Umbilical cord (tissue), 2 donors: ENCODE results near the gene SMIM30. TPM values are rescaled to one million over a fixed set of nuclear protein-coding genes. Genes with fewer than 3 reads are reported as not detected.

Experiments used
- DNase-seq: peaks from one replicate; pipeline ENCODE4 v3.0.0-alpha.2; 2015; ENCODE audit warnings: low spot score
- total RNA-seq: library from RNA; depleted of rRNA; stranded (reverse); fragments of >200 nt; gene quantifications from one replicate; pipeline ENCODE4 v1.2.3, GENCODE V29; 2014; ENCODE audit warnings: low replicate concordance; ENCODE audit not compliant: insufficient read depth

SMIM30 gene
- total RNA-seq, 1 donor from 2014 or later: 40.4 TPM

DNA sequence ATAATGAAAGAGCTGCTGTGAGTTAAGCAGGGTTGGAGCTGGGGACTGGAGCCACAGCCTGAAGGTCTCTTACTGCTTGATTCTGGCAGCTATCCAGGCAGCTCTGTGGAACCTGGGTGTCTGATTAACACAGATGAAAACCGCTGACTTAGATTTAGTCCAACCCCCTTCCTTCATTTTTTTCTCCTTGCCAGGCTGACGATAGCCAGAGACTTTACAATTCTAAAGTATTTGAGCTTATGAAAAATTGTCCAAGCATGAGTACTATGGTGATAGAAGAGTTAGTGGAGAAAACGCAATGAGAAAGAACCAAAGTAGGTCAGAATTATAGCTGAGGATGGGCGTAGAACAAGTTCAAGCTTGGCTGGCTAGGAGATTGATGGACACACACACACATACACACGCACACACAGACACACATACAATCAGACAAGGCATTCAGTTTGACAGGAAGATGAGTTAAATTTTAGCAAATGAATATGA, 18.2 kb downstream of the SMIM30 start:
- peak; percentile 97 for DNase-seq

- DNase-seq: peak; percentile 69
Measured at GRCh38 chr7:113099284-113099919, 19.0 kb downstream of the SMIM30 start.

- no peak for DNase-seq
Measured at GRCh38 chr7:113094517-113095249, 23.7 kb downstream of the SMIM30 start.

- DNase-seq: no peak
Measured at GRCh38 chr7:113093561-113093960, 24.8 kb downstream of the SMIM30 start.

DNA sequence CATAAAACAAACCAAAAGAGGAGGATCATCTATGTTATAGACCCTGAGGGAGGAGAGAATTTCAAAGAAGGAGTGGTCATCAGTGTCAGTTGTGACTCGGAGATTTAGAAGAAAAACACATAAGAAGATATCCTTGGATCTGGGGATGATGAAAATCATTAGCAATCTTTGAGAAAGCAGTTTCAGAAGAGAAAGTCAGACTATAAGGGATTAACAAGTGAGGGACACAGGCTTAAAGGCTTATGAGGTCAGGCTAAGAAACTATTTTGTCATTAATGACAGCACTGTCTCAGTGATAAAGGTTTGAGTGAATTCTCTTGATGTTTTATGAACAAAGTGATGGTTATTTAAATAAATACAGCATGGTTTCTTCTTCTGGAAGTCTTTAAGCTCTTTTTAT, 25.6 kb downstream of the SMIM30 start:
- no peak for DNase-seq

DNA sequence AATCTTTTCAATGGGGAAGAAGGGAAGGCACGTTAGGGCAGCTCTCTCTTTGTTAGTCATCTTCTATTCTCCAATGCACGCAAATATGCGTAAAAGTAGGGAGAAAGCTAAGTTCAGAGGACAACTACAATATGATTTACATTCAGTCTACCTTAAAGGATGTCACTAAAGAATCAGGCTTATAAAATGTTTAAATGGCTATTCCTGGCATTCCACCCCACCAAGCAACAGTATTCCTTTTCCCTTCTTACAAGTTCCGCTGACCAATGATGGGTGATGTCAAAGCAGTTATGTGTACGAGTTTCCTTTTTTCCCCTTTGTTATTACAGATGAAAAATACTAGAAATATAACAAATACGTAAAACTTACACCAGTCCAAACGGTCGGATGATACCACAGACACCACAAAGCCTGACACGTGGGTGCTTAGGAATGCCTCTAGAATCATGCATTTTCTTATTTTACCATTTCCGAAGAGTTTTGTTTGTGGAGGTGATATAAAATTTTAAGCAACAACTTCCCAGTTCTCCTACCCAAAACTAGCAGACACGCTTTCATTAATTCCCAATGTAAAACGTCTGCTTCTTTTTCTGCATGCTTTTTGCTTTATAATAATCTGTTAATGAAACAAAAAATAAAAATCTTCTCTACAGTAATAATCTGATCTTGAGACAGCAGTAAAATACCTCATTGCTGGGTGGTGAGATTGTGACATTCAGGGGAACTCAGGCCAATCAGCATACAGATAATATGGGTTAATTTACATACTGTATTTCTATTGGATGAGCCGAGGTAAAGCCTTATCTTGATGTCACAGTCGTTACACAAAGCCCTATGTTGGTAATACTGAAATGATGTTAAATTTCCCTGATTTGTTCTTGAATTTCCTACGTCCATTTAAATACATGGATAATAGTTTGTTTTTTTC, 31.0 kb downstream of the SMIM30 start:
- DNase-seq: peak; percentile 90

- peak; percentile 86 for DNase-seq
Measured at GRCh38 chr7:113086431-113086888, 31.9 kb downstream of the SMIM30 start, which contains the start of gene GPR85. TSS of gene GPR85 (minus strand) at chr7:113086827. CDS start at chr7:113084721, 2,106 bp downstream.

- peak; percentile 54 for DNase-seq
Measured at GRCh38 chr7:113085781-113086390, 32.5 kb downstream of the SMIM30 start.

- no peak for DNase-seq
Measured at GRCh38 chr7:113084496-113085172, 33.7 kb downstream of the SMIM30 start.

DNA sequence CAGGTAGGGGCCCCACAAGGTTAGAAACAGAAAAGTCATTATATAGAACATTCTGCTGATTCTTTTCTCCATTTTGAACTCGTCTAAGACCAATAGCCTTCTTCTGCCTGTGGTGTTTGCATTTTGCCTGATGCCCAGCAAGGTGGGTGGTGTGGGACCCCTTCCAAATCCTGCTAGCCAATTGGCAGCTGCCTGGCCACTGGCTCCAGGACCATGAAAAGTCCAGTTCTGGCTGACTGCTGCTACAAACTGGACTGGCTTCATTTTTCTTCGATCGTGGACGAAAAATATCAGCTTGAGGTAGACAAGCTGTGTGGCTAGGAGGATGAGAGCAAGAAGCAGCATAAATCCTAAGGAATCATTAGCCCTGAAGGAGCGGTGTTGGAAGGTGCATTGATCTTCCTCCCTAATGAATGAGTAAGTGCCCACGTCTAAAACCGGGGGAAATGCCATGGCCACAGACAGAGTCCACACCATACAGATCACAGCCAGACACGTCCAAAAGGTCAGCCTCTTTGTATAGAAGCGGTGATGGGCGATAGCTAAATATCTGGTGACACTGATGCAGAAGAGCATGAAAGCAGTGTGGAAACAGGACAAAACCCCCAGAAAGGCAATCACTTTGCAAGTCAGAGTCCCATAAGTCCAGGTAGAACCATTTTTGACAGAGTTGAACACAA, 34.4 kb downstream of the SMIM30 start:
- DNase-seq: no peak

GRCh38 chr7:113083132-113083815, 35.1 kb downstream of the SMIM30 start:
- DNase-seq: peak; percentile 74

DNA sequence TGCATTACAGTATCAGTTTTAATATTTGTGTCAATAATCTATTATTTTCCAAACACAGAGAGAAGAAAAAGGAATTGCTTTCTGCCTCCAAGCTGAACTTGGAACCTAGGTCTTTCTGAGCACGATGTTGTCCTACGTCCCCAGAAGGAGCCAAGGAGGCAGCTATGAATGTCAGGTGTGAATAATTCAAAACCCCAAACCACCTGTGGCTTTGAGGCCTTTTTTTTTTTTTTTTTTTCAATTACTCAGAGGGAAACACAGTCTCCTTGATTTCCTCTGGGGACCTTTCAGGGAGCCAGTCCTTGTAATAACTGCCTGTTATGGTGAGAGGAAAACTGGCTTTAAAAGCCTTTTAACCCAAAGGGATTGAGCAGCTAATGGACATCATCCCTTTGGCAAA, 40.0 kb downstream of the SMIM30 start:
- no peak for DNase-seq

DNA sequence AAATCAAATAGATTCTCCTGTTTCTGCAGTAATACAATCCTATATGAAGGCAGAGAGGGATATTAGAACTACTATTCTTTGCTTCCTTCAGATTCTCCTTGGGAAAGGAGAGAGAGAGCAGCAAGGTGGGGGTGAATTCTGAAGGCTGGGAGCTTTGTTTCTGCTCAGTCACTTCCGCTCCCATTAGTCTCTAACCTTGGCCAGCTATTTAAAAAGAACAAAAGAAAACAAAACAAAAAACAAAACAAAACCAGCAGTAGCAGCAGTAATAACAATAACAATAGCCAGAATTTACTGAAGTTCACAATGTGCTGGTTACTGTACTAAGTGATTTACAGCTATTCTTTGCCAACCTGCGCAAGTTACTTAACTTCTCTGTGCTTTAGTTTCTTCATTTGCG, 41.7 kb downstream of the SMIM30 start:
- no peak for DNase-seq

DNA sequence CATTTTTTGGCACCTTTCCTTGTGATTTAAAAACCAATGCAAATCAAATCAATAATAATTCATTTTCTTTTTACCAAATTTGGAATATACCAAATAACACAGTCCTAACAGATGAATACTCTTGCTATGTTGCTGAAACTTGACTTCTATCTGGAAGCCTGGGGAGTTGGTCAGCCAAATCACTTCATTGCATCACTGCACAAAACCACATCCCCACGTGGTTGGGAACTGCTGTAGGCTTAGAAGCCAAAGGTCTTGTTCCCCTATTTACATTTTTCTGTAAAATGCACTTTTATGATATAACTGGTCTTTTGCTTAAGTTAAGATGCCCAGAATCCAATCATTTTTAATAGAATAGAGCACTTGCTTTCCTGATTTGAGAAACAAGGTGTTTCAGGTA, 46.9 kb downstream of the SMIM30 start:
- DNase-seq: no peak

Other genes starting within 250 kb of the SMIM30 start
- gene GPR85, start 31.7 kb downstream of the SMIM30 start, total RNA-seq: 7.0 TPM